HepG2 (cell line): ENCODE data around the gene PPM1M.

Source experiments
- ATF7 ChIP-seq, 2 experiments: fragments of 450-650 bp in 1 of 2; sonication (generic) in 1 of 2; formaldehyde crosslinking in 1 of 2; IDR thresholded peaks; 2 replicates each; pipeline versions ENCODE4 v1.4.0 to v1.6.1; 2016 to 2020; ENCODE audit warnings: antibody characterized with exemption in 1 of 2, mild to moderate bottlenecking in 1 of 2, missing genetic modification reagents in 1 of 2
- JARID2 ChIP-seq: sonication (generic); formaldehyde crosslinking; IDR thresholded peaks from 2 replicates; pipeline ENCODE4 v1.8.1; 2023; ENCODE audit warnings: missing genetic modification reagents, inconsistent platforms; ENCODE audit not compliant: insufficient replicate concordance

- TF ChIP-seq ATF7 (IDR thresholded peaks at IDR 0.05) (no peak), ATF7 (CRISPR knock-in tag; IDR thresholded peaks at IDR 0.05) (no peak), JARID2 (CRISPR knock-in tag) (no peak)
These were observed 47.5 kb upstream of the PPM1M start, which contains the start of gene ALAS1 for GRCh38 chr3:52197842-52198625.
